Activated T-cell treated with anti-CD3 and anti-CD28 coated beads, Interleukin-2, amount 50 U/mL, for 24 hours (primary cell): ENCODE results near the gene FURIN.
A peak's percentile ranks its signal among the peaks of the same experiment; 100 is the strongest.

Experiments used
- DNase-seq: peaks from one replicate; pipeline ENCODE4 v3.0.0-alpha.2; 2020
- H3K27ac Mint-ChIP-seq: 2 replicates; pipeline ENCODE4 v1.8.0; 2020; ENCODE audit warnings: mild to moderate bottlenecking, mixed read lengths
- H3K27me3 Mint-ChIP-seq: 2 replicates; pipeline ENCODE4 v1.8.0; 2020; ENCODE audit warnings: mixed read lengths
- H3K36me3 Mint-ChIP-seq: 2 replicates; pipeline ENCODE4 v1.8.0; 2020; ENCODE audit warnings: low read depth, mixed read lengths
- H3K4me1 Mint-ChIP-seq: 2 replicates; pipeline ENCODE4 v1.8.0; 2020; ENCODE audit warnings: low read depth, mixed read lengths
- H3K4me3 Mint-ChIP-seq: 2 replicates; pipeline ENCODE4 v1.8.0; 2020; ENCODE audit warnings: mild to moderate bottlenecking, moderate library complexity, mixed read lengths
- H3K9me3 Mint-ChIP-seq: 2 replicates; pipeline ENCODE4 v1.8.0; 2020; ENCODE audit warnings: mixed read lengths

The FURIN gene

GRCh38 chr15:90880381-90881145 lies 12.2 kb downstream of the FURIN start:
- Mint-ChIP-seq H3K27ac (no peak overlapping the region), H3K4me3 (no peak overlapping the region), H3K36me3 (peaks cover 77% of the 10 kb centered on the region), H3K9me3 (no peaks in the 10 kb centered on the region), H3K27me3 (no peaks in the 10 kb centered on the region), H3K4me1 (peaks cover 16% of the 10 kb centered on the region)
- DNase-seq: no peak

- Mint-ChIP-seq H3K9me3 (no peaks in the 10 kb centered on the region), H3K27me3 (no peaks in the 10 kb centered on the region), H3K27ac (no peak overlapping the region), H3K4me3 (no peak overlapping the region), H3K4me1 (peaks cover 21% of the 10 kb centered on the region), H3K36me3 (peaks cover 69% of the 10 kb centered on the region)
- no peak for DNase-seq
Measured at GRCh38 chr15:90881181-90881977, 13.0 kb downstream of the FURIN start.

GRCh38 chr15:90881978-90882721 lies 13.8 kb downstream of the FURIN start:
- peaks cover 61% of the 10 kb centered on the region for H3K36me3 Mint-ChIP-seq
- no peak overlapping the region for H3K4me3 Mint-ChIP-seq
- no peaks in the 10 kb centered on the region for H3K27me3 Mint-ChIP-seq
- no peak for DNase-seq
- H3K9me3 Mint-ChIP-seq: no peaks in the 10 kb centered on the region
- H3K4me1 Mint-ChIP-seq: peaks cover 19% of the 10 kb centered on the region
- no peak overlapping the region for H3K27ac Mint-ChIP-seq

GRCh38 chr15:90882781-90883525 lies 14.6 kb downstream of the FURIN start:
- Mint-ChIP-seq H3K36me3 (peaks cover 53% of the 10 kb centered on the region), H3K4me1 (peaks cover 19% of the 10 kb centered on the region), H3K4me3 (no peak overlapping the region), H3K27me3 (peaks cover 2% of the 10 kb centered on the region), H3K9me3 (no peaks in the 10 kb centered on the region), H3K27ac (peak overlapping the region; percentile 71)
- no peak for DNase-seq

GRCh38 chr15:90883526-90883975 lies 15.2 kb downstream of the FURIN start:
- Mint-ChIP-seq H3K27ac (peak overlapping the region; percentile 50), H3K4me3 (no peak overlapping the region), H3K4me1 (peaks cover 17% of the 10 kb centered on the region), H3K9me3 (no peaks in the 10 kb centered on the region), H3K27me3 (peaks cover 2% of the 10 kb centered on the region), H3K36me3 (peaks cover 47% of the 10 kb centered on the region)
- DNase-seq: no peak

GRCh38 chr15:90883976-90884718 lies 15.8 kb downstream of the FURIN start, which contains the start of gene FES:
Gene FES (plus strand): TSS chr15:90884504. CDS start chr15:90885046, 542 bp downstream.
- DNase-seq: no peak
- peaks cover 41% of the 10 kb centered on the region for H3K36me3 Mint-ChIP-seq
- peak within 1 kb of the TSS; percentile 61 for H3K27ac Mint-ChIP-seq
- peak within 1 kb of the TSS; percentile 17 for H3K4me3 Mint-ChIP-seq
- H3K4me1 Mint-ChIP-seq: peaks cover 17% of the 10 kb centered on the region
- no peaks in the 10 kb centered on the region for H3K9me3 Mint-ChIP-seq
- H3K27me3 Mint-ChIP-seq: peaks cover 2% of the 10 kb centered on the region

GRCh38 chr15:90884719-90885431 lies 16.5 kb downstream of the FURIN start:
- H3K9me3 Mint-ChIP-seq: no peaks in the 10 kb centered on the region
- no peak for DNase-seq
- H3K4me1 Mint-ChIP-seq: peaks cover 19% of the 10 kb centered on the region
- peaks cover 34% of the 10 kb centered on the region for H3K36me3 Mint-ChIP-seq
- H3K27me3 Mint-ChIP-seq: peaks cover 2% of the 10 kb centered on the region
- peak overlapping the region; percentile 17 for H3K4me3 Mint-ChIP-seq
- H3K27ac Mint-ChIP-seq: peak overlapping the region; percentile 61

GRCh38 chr15:90885432-90886290 lies 17.3 kb downstream of the FURIN start:
- peak overlapping the region; percentile 61 for H3K27ac Mint-ChIP-seq
- DNase-seq: peak; percentile 88
- peaks cover 2% of the 10 kb centered on the region for H3K27me3 Mint-ChIP-seq
- peaks cover 27% of the 10 kb centered on the region for H3K36me3 Mint-ChIP-seq
- H3K4me3 Mint-ChIP-seq: peak overlapping the region; percentile 17
- peaks cover 19% of the 10 kb centered on the region for H3K4me1 Mint-ChIP-seq
- H3K9me3 Mint-ChIP-seq: no peaks in the 10 kb centered on the region

GRCh38 chr15:90886291-90886614 lies 17.9 kb downstream of the FURIN start:
- no peak overlapping the region for H3K4me3 Mint-ChIP-seq

GRCh38 chr15:90887037-90887481 lies 18.7 kb downstream of the FURIN start:
- Mint-ChIP-seq H3K4me3 (no peak overlapping the region), H3K36me3 (peaks cover 14% of the 10 kb centered on the region), H3K27me3 (peaks cover 2% of the 10 kb centered on the region), H3K4me1 (peaks cover 19% of the 10 kb centered on the region), H3K27ac (no peak overlapping the region), H3K9me3 (no peaks in the 10 kb centered on the region)
- DNase-seq: no peak

More at GRCh38 chr15:90886291-90886614, 17.9 kb downstream of the FURIN start:
- H3K27ac Mint-ChIP-seq: peak overlapping the region; percentile 61
- peaks cover 22% of the 10 kb centered on the region for H3K36me3 Mint-ChIP-seq
- H3K4me1 Mint-ChIP-seq: peaks cover 19% of the 10 kb centered on the region
- no peaks in the 10 kb centered on the region for H3K9me3 Mint-ChIP-seq
- peaks cover 2% of the 10 kb centered on the region for H3K27me3 Mint-ChIP-seq
- DNase-seq: no peak

- Mint-ChIP-seq H3K4me1 (peaks cover 15% of the 10 kb centered on the region), H3K27ac (peak overlapping the region; percentile 53), H3K27me3 (peaks cover 2% of the 10 kb centered on the region), H3K36me3 (peaks cover 7% of the 10 kb centered on the region), H3K4me3 (no peak overlapping the region), H3K9me3 (no peaks in the 10 kb centered on the region)
- no peak for DNase-seq
Measured at GRCh38 chr15:90889313-90889730, 20.9 kb downstream of the FURIN start.

GRCh38 chr15:90889736-90890456 lies 21.5 kb downstream of the FURIN start:
- H3K4me1 Mint-ChIP-seq: peaks cover 14% of the 10 kb centered on the region
- no peaks in the 10 kb centered on the region for H3K9me3 Mint-ChIP-seq
- H3K36me3 Mint-ChIP-seq: peaks cover 7% of the 10 kb centered on the region
- no peak overlapping the region for H3K4me3 Mint-ChIP-seq
- DNase-seq: no peak
- peak overlapping the region; percentile 53 for H3K27ac Mint-ChIP-seq
- peaks cover 2% of the 10 kb centered on the region for H3K27me3 Mint-ChIP-seq
